ENCODE measurements around the gene NAP1L4. TPM values are rescaled to one million over a fixed set of nuclear protein-coding genes. Genes with fewer than 3 reads are reported as not detected.

The NAP1L4 gene
- total and polyA plus RNA-seq, 2 of the 8 experiments (the other 6 are each of a cell fraction or from before 2014, with no cell fraction given): 75.8 to 194 TPM

DNA sequence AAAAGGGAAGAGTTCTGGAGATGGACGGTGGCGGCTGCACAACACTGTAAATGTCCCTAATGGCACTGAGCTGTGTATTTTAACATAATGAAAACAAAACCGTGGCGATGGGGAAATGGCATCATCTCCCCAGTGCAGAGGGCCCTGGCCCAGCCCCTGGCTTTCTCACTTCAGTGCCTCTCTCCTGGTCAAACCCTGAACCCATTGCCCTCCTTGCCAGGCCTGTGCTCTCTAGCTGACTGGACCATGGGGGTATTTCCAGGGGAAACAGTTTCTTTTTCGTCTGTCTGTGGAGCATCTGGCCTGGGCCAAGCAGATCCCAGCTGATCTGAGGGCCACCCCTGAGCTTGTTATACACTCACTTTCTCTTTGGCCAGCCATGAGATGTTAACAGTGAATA, 17.4 kb upstream of the NAP1L4 start:
- Histone ChIP-seq H3K27me3 (replicated peaks in 1 of 4; ENCODE audit: control insufficient read depth in 3 of 4, extremely low read depth in 1 of 4, insufficient read depth in 3 of 4, low read length in 3 of 4) (no peaks in the 10 kb centered on the region), H3K9ac (replicated peaks in 1 of 4; ENCODE audit: extremely low read depth in 1 of 4, low read depth in 3 of 4, low read length in 3 of 4) (no peak overlapping the region), H3K4me2 (ENCODE audit: insufficient read depth in 1 of 2, low read depth in 2 of 2, low read length in 2 of 2) (no peak overlapping the region), H3K14ac (ENCODE audit: insufficient read length) (no peak overlapping the region), H3K4ac (replicated peaks; ENCODE audit: insufficient read length, low read depth, low read length) (no peak overlapping the region), H3K9me3 (ENCODE audit: insufficient read depth in 2 of 2, low read depth in 1 of 2, low read length in 1 of 2) (no peaks in the 10 kb centered on the region), H4K91ac (replicated peaks; ENCODE audit: insufficient read length, low read length) (no peak overlapping the region), H2AFZ (ENCODE audit: low read length) (no peak overlapping the region), H4K5ac (ENCODE audit: insufficient read length, low read depth, low read length) (no peak overlapping the region), H3K56ac (replicated peaks; ENCODE audit: insufficient read length, low read depth, low read length) (no peak overlapping the region), H2BK15ac (ENCODE audit: low read length) (no peak overlapping the region), H2BK12ac (ENCODE audit: low read depth, low read length) (no peak overlapping the region), H3K4me1 (replicated peaks in 1 of 4; ENCODE audit: control insufficient read depth in 3 of 4, insufficient read depth in 4 of 4, low read length in 3 of 4) (no peaks in the 10 kb centered on the region), H2BK20ac (ENCODE audit: low read length) (no peak overlapping the region), H2BK5ac (ENCODE audit: low read depth, low read length) (no peak overlapping the region), H4K20me1 (replicated peaks in 1 of 2; ENCODE audit: control insufficient read depth in 1 of 2, insufficient read depth in 2 of 2, low read length in 2 of 2) (peaks cover 2 to 6% of the 10 kb centered on the region in 2 experiments), H3K36me3 (ENCODE audit: control insufficient read depth in 2 of 4, insufficient read depth in 4 of 4, low read length in 3 of 4) (peaks cover 13 to 64% (median 41%) of the 10 kb centered on the region in 4 experiments), H3K79me2 (ENCODE audit: control insufficient read depth in 1 of 2, insufficient read depth in 2 of 2, low read length in 2 of 2) (no peaks in the 10 kb centered on the region), H2BK120ac (replicated peaks; ENCODE audit: low read depth, low read length) (no peak overlapping the region), H3K23ac (ENCODE audit: insufficient read length) (no peak overlapping the region), H3K79me1 (ENCODE audit: low read depth, low read length) (no peaks in the 10 kb centered on the region), H2AK5ac (ENCODE audit: low read depth, low read length) (no peak overlapping the region), H3K27ac (ENCODE audit: low read depth, low read length) (no peak overlapping the region), H3K18ac (ENCODE audit: extremely low read depth, low read length) (no peak overlapping the region), H4K8ac (ENCODE audit: extremely low read depth, insufficient read depth, low read length) (no peak overlapping the region), H3K23me2 (ENCODE audit: low read depth, low read length) (no peaks in the 10 kb centered on the region), H3K4me3 (ENCODE audit: extremely low read depth in 1 of 4, insufficient read depth in 2 of 4, low read depth in 3 of 4, low read length in 4 of 4) (no peak overlapping the region)
- ChIA-PET CTCF (ENCODE audit: partially characterized antibody) (interaction anchor here (0.6 to 4.4 kb wide), 6 partner anchors 11 to 82 kb away, joined by 4 to 14 read pairs (median 5); no protein-coding TSS in a partner anchor), POLR2A (ENCODE audit: partially characterized antibody) (interaction anchor here (1.5 to 1.9 kb wide), 5 partner anchors 10 to 17 kb away, joined by 3 to 7 read pairs (median 4); no protein-coding TSS in a partner anchor)
- DNase-seq (ENCODE audit: low read depth in 1 of 2, low spot score in 2 of 2) (no peak), FAIRE-seq (no peak)
- WGBS, 2 experiments (ENCODE audit: extremely low coverage in 1 of 2, insufficient coverage in 1 of 2, insufficient read length in 1 of 2, insufficient replicate concordance in 2 of 2, low coverage in 1 of 2, low lambda C conversion rate in 2 of 2, missing lambda C conversion rate in 1 of 2): 93% methylated on average over 5 of the region's 5 CpGs; no CpG with 5 or more reads in 1 of the 2 experiments
- no peak for TF ChIP-seq EGR1 (IDR thresholded peaks at IDR 0.05; ENCODE audit: borderline replicate concordance, low read depth, low read length)
- no peak for TF ChIP-seq MAX (IDR thresholded peaks at IDR 0.05)
- TF ChIP-seq CHD1 (IDR thresholded peaks at IDR 0.05; ENCODE audit: low read depth, low read length): no peak
- no peak for TF ChIP-seq SP2 (IDR thresholded peaks at IDR 0.05; ENCODE audit: low read length)
- no peak for TF ChIP-seq JUND (IDR thresholded peaks at IDR 0.05; ENCODE audit: low read length)
- TF ChIP-seq EZH2 (IDR thresholded peaks at IDR 0.05; ENCODE audit: low read depth, low read length, severe bottlenecking): no peak
- no peak for TF ChIP-seq CTBP2 (IDR thresholded peaks at IDR 0.05; ENCODE audit: borderline replicate concordance, insufficient read depth, insufficient read length, low read length)

Data from H1 (cell line).